GM23248 (cell line): Measurements from ENCODE around the gene HOTAIR. TPM values are rescaled to one million over a fixed set of nuclear protein-coding genes. Genes with fewer than 3 reads are reported as not detected.

Experiments
- DNase-seq: peaks from one replicate; pipeline ENCODE4 v3.0.0-alpha.2; 2015
- H2AFZ ChIP-seq: fragments of 200-600 bp; sonication (generic); 2 replicates; pipeline ENCODE4 v1.6.1; 2016; ENCODE audit warnings: antibody characterized with exemption
- H3F3A ChIP-seq: fragments of 200-600 bp; sonication (generic); 2 replicates; pipeline ENCODE4 v1.6.1; 2016; ENCODE audit warnings: mild to moderate bottlenecking, antibody characterized with exemption, mixed run types; ENCODE audit not compliant: insufficient read depth
- H3K27ac ChIP-seq: fragments of 200-600 bp; sonication (generic); 2 replicates; pipeline ENCODE4 v1.5.1; 2016; ENCODE audit warnings: mild to moderate bottlenecking
- H3K27me3 ChIP-seq: fragments of 200-600 bp; sonication (generic); replicated peaks from 2 replicates; pipeline ENCODE4 v1.6.1; 2016; ENCODE audit warnings: mild to moderate bottlenecking; ENCODE audit not compliant: insufficient read depth
- H3K36me3 ChIP-seq: fragments of 200-600 bp; sonication (generic); 2 replicates; pipeline ENCODE4 v1.6.1; 2016; ENCODE audit warnings: low read depth, mild to moderate bottlenecking
- H3K4me1 ChIP-seq: fragments of 200-600 bp; sonication (generic); 2 replicates; pipeline ENCODE4 v1.6.1; 2016; ENCODE audit warnings: mild to moderate bottlenecking; ENCODE audit not compliant: insufficient read depth
- H3K4me2 ChIP-seq: fragments of 200-600 bp; sonication (generic); one replicate; pipeline ENCODE4 v1.6.1; 2016; ENCODE audit warnings: mild to moderate bottlenecking; ENCODE audit not compliant: unreplicated experiment
- H3K4me3 ChIP-seq: fragments of 200-600 bp; sonication (generic); 2 replicates; pipeline ENCODE4 v1.5.1; 2016; ENCODE audit warnings: mild to moderate bottlenecking
- H3K79me2 ChIP-seq: fragments of 200-600 bp; sonication (generic); 2 replicates; pipeline ENCODE4 v1.6.1; 2016; ENCODE audit warnings: mild to moderate bottlenecking; ENCODE audit not compliant: insufficient read depth
- H3K9ac ChIP-seq: fragments of 200-600 bp; sonication (generic); 2 replicates; pipeline ENCODE4 v1.6.1; 2016; ENCODE audit warnings: mild to moderate bottlenecking
- H3K9me2 ChIP-seq: fragments of 200-600 bp; sonication (generic); 2 replicates; pipeline ENCODE4 v1.6.1; 2016; ENCODE audit warnings: mixed run types, mild to moderate bottlenecking, moderate library complexity; ENCODE audit not compliant: insufficient read depth
- H3K9me3 ChIP-seq: fragments of 200-600 bp; sonication (generic); one replicate; pipeline ENCODE4 v1.6.1; 2017; ENCODE audit warnings: low read depth
- H4K20me1 ChIP-seq: fragments of 200-600 bp; sonication (generic); 2 replicates; pipeline ENCODE4 v1.6.0; 2016; ENCODE audit not compliant: insufficient read depth
- EZH2 ChIP-seq: fragments of 200-600 bp; sonication (generic); IDR thresholded peaks from 2 replicates; pipeline ENCODE4 v1.6.1; 2018; ENCODE audit warnings: antibody characterized with exemption, mild to moderate bottlenecking; ENCODE audit not compliant: insufficient read depth, poor library complexity, severe bottlenecking
- EZH2phosphoT487 ChIP-seq: fragments of 200-600 bp; sonication (generic); IDR thresholded peaks from 2 replicates; pipeline ENCODE4 v1.6.1; 2018; ENCODE audit warnings: antibody characterized with exemption, moderate library complexity, mild to moderate bottlenecking, low read depth; ENCODE audit not compliant: insufficient read depth
- WGBS, 2 experiments: methylation state at CpG; one replicate each; pipeline ENCODE4 v1.1.6; 2015 to 2017; ENCODE audit warnings: low lambda C conversion rate in 2 of 2, low coverage in 1 of 2; ENCODE audit errors: missing lambda C conversion rate in 2 of 2; 5-methylcytosine and 5-hydroxymethylcytosine counted together
- in situ Hi-C: fragments of 300-500 bp; cut with MboI; formaldehyde crosslinking; loops from 2 replicates; pipeline ENCODE4 v1.15.0; 2020
- polyA plus RNA-seq: library from polyadenylated mRNA; unstranded; fragments of >200 nt; fragmentation: Nextera tagmentation; extraction: Ambion mirVana; gene quantifications from 2 replicates; pipeline ENCODE4 v1.2.1, GENCODE V29; 2016
- total RNA-seq: library from RNA; depleted of rRNA; stranded (reverse); fragments of >200 nt; shearing (Covaris generic); gene quantifications from 2 replicates; pipeline ENCODE4 v1.2.3, GENCODE V29; 2014

Gene HOTAIR
- total and polyA plus RNA-seq, 2 experiments from 2014 or later, result not detected

DNA sequence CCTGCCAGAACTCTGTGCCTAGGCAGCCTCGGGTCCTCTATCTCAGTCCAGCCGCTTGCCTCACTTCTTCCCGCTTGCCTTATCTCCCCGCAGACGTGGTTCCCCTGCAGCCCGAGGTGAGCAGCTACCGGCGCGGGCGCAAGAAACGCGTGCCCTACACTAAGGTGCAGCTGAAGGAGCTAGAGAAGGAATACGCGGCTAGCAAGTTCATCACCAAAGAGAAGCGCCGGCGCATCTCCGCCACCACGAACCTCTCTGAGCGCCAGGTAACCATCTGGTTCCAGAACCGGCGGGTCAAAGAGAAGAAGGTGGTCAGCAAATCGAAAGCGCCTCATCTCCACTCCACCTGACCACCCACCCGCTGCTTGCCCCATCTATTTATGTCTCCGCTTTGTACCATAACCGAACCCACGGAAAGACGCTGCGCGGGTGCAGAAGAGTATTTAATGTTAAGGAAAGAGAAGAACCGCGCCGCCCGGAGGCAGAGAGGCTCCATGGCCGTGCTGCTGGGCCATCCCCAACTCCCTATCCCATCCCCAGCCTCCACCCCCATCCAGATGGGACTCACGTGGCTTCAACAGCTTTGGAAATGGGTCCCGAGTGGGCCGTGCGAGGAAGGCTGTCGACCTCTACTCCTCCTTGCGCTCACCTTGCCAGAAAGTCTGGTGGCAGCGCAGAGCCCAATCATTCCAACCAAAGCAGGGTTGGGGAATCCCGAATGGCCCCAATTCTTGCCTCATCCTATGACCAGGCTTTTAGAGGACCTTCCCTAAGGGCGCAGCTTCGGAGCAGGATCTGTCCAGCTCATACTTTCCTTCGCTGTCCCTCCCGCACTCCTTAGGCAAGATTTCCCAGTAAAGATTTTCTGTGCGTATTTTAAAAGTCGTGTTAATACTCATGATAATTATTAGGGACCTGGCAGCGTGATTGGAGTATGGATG, 29.6 kb downstream of the HOTAIR start:
- peak; percentile 33 for DNase-seq
- Histone ChIP-seq H3K79me2 (no peaks in the 10 kb centered on the region), H3K36me3 (no peaks in the 10 kb centered on the region), H2AFZ (no peak overlapping the region), H3F3A (no peaks in the 10 kb centered on the region), H3K9me2 (no peaks in the 10 kb centered on the region), H3K4me1 (no peaks in the 10 kb centered on the region), H3K27me3 (peaks cover 94% of the 10 kb centered on the region), H4K20me1 (no peaks in the 10 kb centered on the region), H3K9ac (no peak overlapping the region), H3K9me3 (no peaks in the 10 kb centered on the region), H3K4me3 (no peak overlapping the region), H3K27ac (no peak overlapping the region), H3K4me2 (no peak overlapping the region)
- in situ Hi-C loops, result no loop called here
- WGBS, 2 experiments, result 10 to 12% methylated on average over 51 of the region's 51 CpGs
- TF ChIP-seq EZH2, result peak; percentile 13
- peak; percentile 12; the same call in 1 of the 2 replicates for TF ChIP-seq EZH2phosphoT487

DNA sequence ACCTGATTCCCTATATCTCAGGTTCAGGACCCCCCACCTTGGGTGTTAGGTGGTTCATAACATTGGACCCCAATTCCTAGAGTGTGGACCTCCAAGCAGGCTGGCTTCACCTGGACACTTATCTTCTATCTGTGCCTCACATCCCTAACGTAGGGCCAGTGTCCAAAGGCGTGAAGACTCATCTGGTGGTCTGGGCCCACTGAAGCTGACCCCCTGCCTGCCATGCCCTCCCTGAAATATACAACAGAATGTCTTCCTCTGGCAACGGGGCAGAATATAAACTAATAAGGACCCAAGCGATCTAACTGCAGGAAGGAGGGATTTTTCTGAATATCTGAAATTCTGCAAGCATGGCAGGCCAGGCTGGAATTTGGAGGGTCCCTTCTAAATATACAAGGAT, 30.5 kb downstream of the HOTAIR start:
- Histone ChIP-seq H3K9me2 (no peaks in the 10 kb centered on the region), H3K9me3 (no peaks in the 10 kb centered on the region), H3K27me3 (peaks cover 94% of the 10 kb centered on the region), H3K4me2 (no peak overlapping the region), H3K4me3 (no peak overlapping the region), H3K9ac (no peak overlapping the region), H2AFZ (no peak overlapping the region), H3K36me3 (no peaks in the 10 kb centered on the region), H3K79me2 (no peaks in the 10 kb centered on the region), H3K27ac (no peak overlapping the region), H3F3A (no peaks in the 10 kb centered on the region), H3K4me1 (no peaks in the 10 kb centered on the region), H4K20me1 (no peaks in the 10 kb centered on the region)
- TF ChIP-seq EZH2 (no peak), EZH2phosphoT487 (no peak)
- in situ Hi-C loops, result no loop called here
- DNase-seq, result no peak
- WGBS, 2 experiments, result 22 to 38% methylated on average over 4 of the region's 4 CpGs

DNA sequence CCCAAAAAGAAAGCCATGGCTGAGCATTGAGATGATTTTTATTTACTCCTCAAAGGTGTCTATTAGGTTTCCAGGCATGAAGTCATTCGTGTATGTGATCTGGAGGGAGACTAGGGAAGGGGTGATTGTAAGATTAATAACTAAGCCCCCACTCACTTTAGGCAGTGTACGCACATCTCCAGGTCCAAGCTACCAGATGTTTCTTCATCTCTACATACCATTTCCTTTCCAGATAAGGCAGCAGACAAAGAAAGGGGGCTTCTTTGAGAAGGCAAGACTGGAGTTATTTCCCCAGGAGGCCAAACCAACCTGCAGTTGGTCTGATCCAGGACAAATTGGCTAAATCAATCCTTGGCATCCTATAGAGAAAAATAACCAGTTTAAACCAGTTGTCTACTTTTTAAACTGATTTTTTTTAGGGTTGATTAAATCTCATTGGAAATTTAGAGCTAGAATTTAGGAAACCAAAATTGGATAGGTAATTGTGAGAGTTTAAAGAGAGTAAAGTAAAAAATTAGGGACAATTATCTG, 32.2 kb downstream of the HOTAIR start:
- Histone ChIP-seq H3K9me2 (no peaks in the 10 kb centered on the region), H3F3A (no peaks in the 10 kb centered on the region), H3K4me1 (no peaks in the 10 kb centered on the region), H3K79me2 (no peaks in the 10 kb centered on the region), H3K4me3 (no peak overlapping the region), H3K36me3 (no peaks in the 10 kb centered on the region), H3K27ac (no peak overlapping the region), H3K9me3 (no peaks in the 10 kb centered on the region), H3K27me3 (peaks cover 97% of the 10 kb centered on the region), H2AFZ (no peak overlapping the region), H3K9ac (no peak overlapping the region), H4K20me1 (no peaks in the 10 kb centered on the region), H3K4me2 (no peak overlapping the region)
- WGBS, 2 experiments, result 21 to 41% methylated on average over 2 of the region's 2 CpGs
- TF ChIP-seq EZH2phosphoT487, result no peak
- TF ChIP-seq EZH2, result no peak
- no peak for DNase-seq
- in situ Hi-C loops, result no loop called here

DNA sequence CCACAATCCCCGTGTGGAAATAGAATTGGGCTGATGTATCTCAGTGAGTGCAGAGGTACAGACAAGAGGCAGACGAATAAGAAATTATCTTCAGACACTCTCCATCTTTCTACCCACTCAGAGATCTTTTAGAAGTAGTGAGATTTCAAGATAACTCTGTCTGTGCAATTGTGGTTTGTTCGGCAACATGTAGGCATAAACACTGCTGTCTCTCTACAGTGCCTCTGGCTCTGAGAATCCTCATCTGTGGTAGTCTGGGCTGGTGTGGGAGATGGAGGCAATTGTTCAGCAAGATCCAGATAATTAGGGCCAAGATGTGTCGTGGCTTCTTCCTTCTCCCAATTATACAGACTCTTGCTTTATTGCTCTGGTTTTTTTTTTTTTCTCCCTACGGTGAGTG, 33.0 kb downstream of the HOTAIR start:
- Histone ChIP-seq H3K4me2 (no peak overlapping the region), H3K27ac (no peak overlapping the region), H3K9me2 (no peaks in the 10 kb centered on the region), H3K9me3 (no peaks in the 10 kb centered on the region), H3K79me2 (no peaks in the 10 kb centered on the region), H3F3A (no peaks in the 10 kb centered on the region), H3K27me3 (peaks cover 97% of the 10 kb centered on the region), H3K36me3 (no peaks in the 10 kb centered on the region), H4K20me1 (no peaks in the 10 kb centered on the region), H3K9ac (no peak overlapping the region), H2AFZ (no peak overlapping the region), H3K4me3 (no peak overlapping the region), H3K4me1 (no peaks in the 10 kb centered on the region)
- no peak for TF ChIP-seq EZH2
- TF ChIP-seq EZH2phosphoT487, result no peak
- DNase-seq, result no peak
- in situ Hi-C loops, result no loop called here
- WGBS, 2 experiments, result 24 to 25% methylated on average over 5 of the region's 5 CpGs
